ENCODE data around the gene SYT9. TPM values are rescaled to one million over a fixed set of nuclear protein-coding genes. Genes with fewer than 3 reads are reported as not detected.

The SYT9 gene
- total and polyA plus RNA-seq, 4 experiments from 2014 or later = not detected

DNA sequence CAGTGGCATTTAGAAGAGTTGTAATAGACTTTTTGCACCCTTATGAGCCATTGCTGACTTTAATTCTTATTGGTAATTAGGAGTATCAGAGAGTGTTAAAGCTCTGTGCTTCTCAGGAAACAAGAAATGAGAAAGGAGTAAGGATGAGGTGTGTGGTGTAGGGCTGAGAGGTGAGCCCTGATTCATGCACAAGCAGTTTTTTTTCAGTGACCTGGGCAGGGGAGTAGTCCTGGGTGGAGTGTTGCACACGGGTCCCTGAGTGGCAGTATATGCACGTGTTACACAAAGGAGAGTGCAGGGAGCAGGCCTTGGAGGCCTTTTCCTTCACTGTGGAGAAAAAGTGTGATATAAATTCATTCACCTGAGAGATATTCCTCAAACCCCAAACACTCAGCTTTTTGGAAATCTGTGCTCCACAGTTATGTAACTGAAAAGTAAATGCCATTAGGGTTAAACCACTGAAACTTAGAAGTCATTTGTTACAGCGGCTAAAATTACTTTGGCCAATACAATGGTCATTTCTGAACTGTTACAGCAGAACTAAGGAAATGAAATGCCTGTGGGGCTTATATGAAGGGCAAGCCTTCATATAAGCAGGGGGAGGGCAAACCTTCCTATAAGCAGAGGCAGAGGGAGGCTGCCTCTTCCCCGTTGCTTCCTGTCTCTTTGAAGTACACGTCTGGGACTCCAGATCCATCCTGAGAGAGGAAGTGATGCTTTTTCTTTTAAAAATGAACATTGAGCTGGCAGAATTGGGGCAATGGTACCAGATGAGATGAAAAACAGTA is 171.0 kb downstream of the SYT9 start:
- no peaks in the 10 kb centered on the region for H3K36me3 ChIP-seq (ENCODE audit: insufficient read depth, low read length)
- peak overlapping the region in 6 of 8 donors; percentile 17 to 40 (median 34) for H3K4me3 Mint-ChIP-seq

DNA sequence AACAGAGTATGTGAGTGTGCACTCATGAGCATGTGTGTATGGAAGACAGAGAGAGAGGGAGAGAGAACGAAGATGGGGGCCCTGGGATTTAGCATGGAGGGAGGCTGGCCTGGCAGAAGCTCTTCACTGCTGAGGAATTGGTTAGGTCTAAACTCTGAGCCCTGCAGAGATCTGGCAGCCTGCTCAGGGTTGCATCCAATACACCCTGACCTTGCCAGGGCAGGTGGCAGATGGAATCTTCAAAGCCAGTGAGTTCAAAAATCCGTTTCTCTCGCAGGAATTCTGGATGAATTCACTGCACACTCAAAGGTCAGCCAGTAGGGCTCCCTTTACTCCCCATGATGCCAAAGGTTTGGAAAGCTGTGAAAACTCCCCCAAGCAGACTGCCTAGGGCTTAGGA is 172.2 kb downstream of the SYT9 start:
- Histone ChIP-seq H3K4me1 (ENCODE audit: insufficient read depth, low read length) (peaks cover 13% of the 10 kb centered on the region), H3K36me3 (ENCODE audit: insufficient read depth, low read length) (no peaks in the 10 kb centered on the region), H3K9me3 (ENCODE audit: control insufficient read depth in 1 of 2, low read length in 2 of 2) (no peaks in the 10 kb centered on the region), H3K27ac (ENCODE audit: low read depth, low read length) (no peak overlapping the region), H3K27me3 (ENCODE audit: insufficient read depth, low read length) (no peaks in the 10 kb centered on the region), H3K4me3 (ENCODE audit: low read length in 2 of 2) (no peak overlapping the region)
- Mint-ChIP-seq H3K36me3 (no peaks in the 10 kb centered on the region), H3K27me3 (peaks cover 0 to 2% of the 10 kb centered on the region in 2 donors), H3K4me1 (peaks cover 12 to 23% (median 17%) of the 10 kb centered on the region in 4 donors), H3K4me3 (no peak overlapping the region), H3K9me3 (no peaks in the 10 kb centered on the region), H3K27ac (no peak overlapping the region)
- ChIA-PET POLR2A (ENCODE audit: partially characterized antibody) (no interaction called here), CTCF (ENCODE audit: partially characterized antibody) (interaction anchor here (2.9 kb wide), 1 partner anchor 18 kb away, joined by 12 read pairs; no protein-coding TSS in a partner anchor)
- DNase-seq = no peak
- intact Hi-C loops (cut with micrococcal nuclease) = no loop called here

More for the DNA sequence above, 171.0 kb downstream of the SYT9 start:
- no peaks in the 10 kb centered on the region for H3K36me3 Mint-ChIP-seq
- Histone ChIP-seq H3K4me1 (ENCODE audit: insufficient read depth, low read length) (peaks cover 13% of the 10 kb centered on the region), H3K27me3 (ENCODE audit: insufficient read depth, low read length) (no peaks in the 10 kb centered on the region), H3K4me3 (ENCODE audit: low read length in 2 of 2) (no peak overlapping the region), H3K27ac (ENCODE audit: low read depth, low read length) (no peak overlapping the region), H3K9me3 (ENCODE audit: control insufficient read depth in 1 of 2, low read length in 2 of 2) (no peaks in the 10 kb centered on the region)
- H3K27ac Mint-ChIP-seq = peak overlapping the region in 6 of 7 donors; percentile 2 to 82 (median 35)
- peaks cover 0 to 3% of the 10 kb centered on the region in 2 donors for H3K27me3 Mint-ChIP-seq
- CTCF ChIA-PET (ENCODE audit: partially characterized antibody) = interaction anchor here (1.0 to 2.9 kb wide), 2 partner anchors 16 to 19 kb away, joined by 4 to 12 read pairs; no protein-coding TSS in a partner anchor
- H3K9me3 Mint-ChIP-seq = no peaks in the 10 kb centered on the region
- POLR2A ChIA-PET (ENCODE audit: partially characterized antibody) = no interaction called here
- H3K4me1 Mint-ChIP-seq = peaks cover 12 to 23% (median 17%) of the 10 kb centered on the region in 4 donors
- peak in 2 of 5 donors; percentile 5 to 6 for DNase-seq
- intact Hi-C loops (cut with micrococcal nuclease) = no loop called here

DNA sequence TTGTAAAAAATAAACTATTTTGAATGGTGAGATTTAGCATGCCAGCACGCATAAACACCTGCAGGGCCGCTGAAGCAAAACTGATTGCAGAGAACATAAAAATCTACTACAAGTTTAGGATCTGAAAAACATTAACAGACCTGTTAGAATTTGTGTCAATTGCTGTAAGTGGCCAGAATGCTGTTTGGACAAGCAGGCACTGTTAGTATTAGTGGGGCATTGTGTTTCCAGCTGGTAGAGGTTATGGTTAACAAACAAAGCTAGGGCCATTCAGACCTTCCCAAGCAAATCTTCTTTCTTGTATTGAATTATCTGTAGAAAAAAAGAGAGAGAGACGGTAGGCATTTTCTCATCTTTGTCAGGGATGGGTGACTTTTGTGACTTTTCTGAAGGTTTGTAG is 176.0 kb downstream of the SYT9 start:
- H3K36me3 ChIP-seq (ENCODE audit: insufficient read depth, low read length) = no peaks in the 10 kb centered on the region
- H3K4me1 ChIP-seq (ENCODE audit: insufficient read depth, low read length) = peaks cover 8% of the 10 kb centered on the region
- intact Hi-C loops (cut with micrococcal nuclease) = no loop called here
- no peak for DNase-seq
- H3K27me3 Mint-ChIP-seq = peaks cover 0 to 2% of the 10 kb centered on the region in 2 donors
- no peaks in the 10 kb centered on the region for H3K27me3 ChIP-seq (ENCODE audit: insufficient read depth, low read length)
- no peak overlapping the region for H3K27ac Mint-ChIP-seq
- no peak overlapping the region for H3K4me3 Mint-ChIP-seq
- H3K4me1 Mint-ChIP-seq = peaks cover 8 to 13% (median 9%) of the 10 kb centered on the region in 4 donors
- H3K27ac ChIP-seq (ENCODE audit: low read depth, low read length) = no peak overlapping the region
- H3K9me3 ChIP-seq (ENCODE audit: control insufficient read depth in 1 of 2, low read length in 2 of 2) = no peaks in the 10 kb centered on the region
- ChIA-PET POLR2A (ENCODE audit: partially characterized antibody) (no interaction called here), CTCF (ENCODE audit: partially characterized antibody) (interaction anchor here (1.6 kb wide), 1 partner anchor 14 kb away, joined by 4 read pairs; no protein-coding TSS in a partner anchor)
- H3K9me3 Mint-ChIP-seq = peaks cover 0 to 4% (median 0%) of the 10 kb centered on the region in 8 donors
- H3K4me3 ChIP-seq (ENCODE audit: low read length in 2 of 2) = no peak overlapping the region
- H3K36me3 Mint-ChIP-seq = no peaks in the 10 kb centered on the region

GRCh38 chr11:7428196-7428595 is 176.5 kb downstream of the SYT9 start:
- Mint-ChIP-seq H3K4me1 (peaks cover 4 to 9% (median 5%) of the 10 kb centered on the region in 4 donors), H3K9me3 (peaks cover 0 to 4% (median 0%) of the 10 kb centered on the region in 8 donors)
- CTCF ChIA-PET (ENCODE audit: partially characterized antibody) = interaction anchor here (2.2 kb wide), 1 partner anchor 13 kb away, joined by 13 read pairs; no protein-coding TSS in a partner anchor

DNA sequence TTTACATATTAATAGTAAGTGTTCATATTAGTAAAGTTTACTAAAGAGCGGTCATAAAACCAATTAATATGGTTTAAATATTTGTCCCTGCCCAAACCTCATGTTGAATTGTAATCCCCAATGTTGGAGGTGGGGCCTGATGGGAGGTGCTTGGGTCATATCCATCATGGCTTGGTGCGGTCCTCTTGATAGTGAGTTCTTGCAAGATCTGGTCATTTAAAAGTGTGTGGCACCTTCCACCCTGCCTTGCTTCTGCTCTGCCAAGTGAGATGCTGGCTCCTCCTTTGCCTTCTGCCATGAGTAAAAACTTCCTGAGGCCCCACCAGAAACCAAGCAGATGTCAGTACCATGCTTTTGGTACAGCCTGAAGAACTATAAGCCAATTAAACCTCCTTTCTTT is 178.8 kb downstream of the SYT9 start:
- H3K27me3 Mint-ChIP-seq = peaks cover 0 to 2% of the 10 kb centered on the region in 2 donors
- H3K36me3 ChIP-seq (ENCODE audit: insufficient read depth, low read length) = no peaks in the 10 kb centered on the region
- H3K27ac Mint-ChIP-seq = no peak overlapping the region
- H3K4me3 Mint-ChIP-seq = no peak overlapping the region
- no peaks in the 10 kb centered on the region for H3K4me1 ChIP-seq (ENCODE audit: insufficient read depth, low read length)
- no peaks in the 10 kb centered on the region for H3K9me3 ChIP-seq (ENCODE audit: control insufficient read depth in 1 of 2, low read length in 2 of 2)
- H3K36me3 Mint-ChIP-seq = no peaks in the 10 kb centered on the region
- POLR2A ChIA-PET (ENCODE audit: partially characterized antibody) = no interaction called here
- peaks cover 0 to 4% (median 1%) of the 10 kb centered on the region in 4 donors for H3K4me1 Mint-ChIP-seq
- CTCF ChIA-PET (ENCODE audit: partially characterized antibody) = no interaction called here
- intact Hi-C loops (cut with micrococcal nuclease) = no loop called here
- no peaks in the 10 kb centered on the region for H3K27me3 ChIP-seq (ENCODE audit: insufficient read depth, low read length)
- H3K4me3 ChIP-seq (ENCODE audit: low read length in 2 of 2) = no peak overlapping the region
- H3K27ac ChIP-seq (ENCODE audit: low read depth, low read length) = no peak overlapping the region
- peaks cover 0 to 4% (median 0%) of the 10 kb centered on the region in 8 donors for H3K9me3 Mint-ChIP-seq
- DNase-seq = no peak

More at GRCh38 chr11:7428196-7428595, 176.5 kb downstream of the SYT9 start:
- H3K27ac ChIP-seq (ENCODE audit: low read depth, low read length) = no peak overlapping the region
- no peaks in the 10 kb centered on the region for H3K36me3 ChIP-seq (ENCODE audit: insufficient read depth, low read length)
- Mint-ChIP-seq H3K36me3 (no peaks in the 10 kb centered on the region), H3K4me3 (no peak overlapping the region), H3K27me3 (peaks cover 0 to 2% of the 10 kb centered on the region in 2 donors), H3K27ac (no peak overlapping the region)
- no peak for DNase-seq
- H3K9me3 ChIP-seq (ENCODE audit: control insufficient read depth in 1 of 2, low read length in 2 of 2) = no peaks in the 10 kb centered on the region
- peaks cover 3% of the 10 kb centered on the region for H3K4me1 ChIP-seq (ENCODE audit: insufficient read depth, low read length)
- no peak overlapping the region for H3K4me3 ChIP-seq (ENCODE audit: low read length in 2 of 2)
- intact Hi-C loops (cut with micrococcal nuclease) = no loop called here
- no peaks in the 10 kb centered on the region for H3K27me3 ChIP-seq (ENCODE audit: insufficient read depth, low read length)
- POLR2A ChIA-PET (ENCODE audit: partially characterized antibody) = no interaction called here

DNA sequence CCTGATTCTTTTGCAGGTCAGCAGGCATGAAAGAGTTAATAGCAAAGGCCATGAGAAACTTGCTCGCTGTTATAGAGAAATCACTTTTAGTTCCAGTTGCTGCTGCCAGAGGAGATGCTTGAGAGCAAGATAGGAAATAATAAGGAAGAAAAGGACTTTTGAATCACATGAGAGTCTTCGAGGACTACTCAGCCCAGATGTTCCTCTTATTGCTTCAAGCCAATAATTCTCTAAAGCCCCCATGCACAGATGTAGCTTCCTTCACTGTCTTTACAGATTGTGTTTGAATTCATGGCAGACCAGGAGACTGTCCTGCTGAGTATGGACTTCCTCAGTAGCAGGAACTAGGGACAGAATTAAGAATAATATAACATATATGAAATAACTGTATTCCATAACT is 183.5 kb downstream of the SYT9 start:
- no peaks in the 10 kb centered on the region for H3K9me3 ChIP-seq (ENCODE audit: control insufficient read depth in 1 of 2, low read length in 2 of 2)
- H3K4me1 Mint-ChIP-seq = peaks cover 12 to 24% (median 17%) of the 10 kb centered on the region in 4 donors
- CTCF ChIA-PET (ENCODE audit: partially characterized antibody) = interaction anchor here (1.1 to 1.6 kb wide), 4 partner anchors 78 to 622 kb away, joined by 3 to 7 read pairs (median 4); partner anchors contain the start of gene PPFIBP2
- no peak overlapping the region for H3K4me3 ChIP-seq (ENCODE audit: low read length in 2 of 2)
- H3K36me3 Mint-ChIP-seq = no peaks in the 10 kb centered on the region
- H3K27ac Mint-ChIP-seq = peak overlapping the region in 2 of 7 donors; percentile 10 to 62
- no peak overlapping the region for H3K27ac ChIP-seq (ENCODE audit: low read depth, low read length)
- H3K27me3 ChIP-seq (ENCODE audit: insufficient read depth, low read length) = no peaks in the 10 kb centered on the region
- DNase-seq = no peak
- POLR2A ChIA-PET (ENCODE audit: partially characterized antibody) = no interaction called here
- H3K27me3 Mint-ChIP-seq = no peaks in the 10 kb centered on the region
- peaks cover 0 to 4% (median 0%) of the 10 kb centered on the region in 8 donors for H3K9me3 Mint-ChIP-seq
- H3K4me3 Mint-ChIP-seq = no peak overlapping the region
- peaks cover 15% of the 10 kb centered on the region for H3K4me1 ChIP-seq (ENCODE audit: insufficient read depth, low read length)
- intact Hi-C loops (cut with micrococcal nuclease) = no loop called here
- no peaks in the 10 kb centered on the region for H3K36me3 ChIP-seq (ENCODE audit: insufficient read depth, low read length)

- H3K27me3 Mint-ChIP-seq = no peaks in the 10 kb centered on the region
- intact Hi-C loops (cut with micrococcal nuclease) = no loop called here
- DNase-seq = no peak
- peaks cover 15% of the 10 kb centered on the region for H3K4me1 ChIP-seq (ENCODE audit: insufficient read depth, low read length)
- H3K4me3 Mint-ChIP-seq = peak overlapping the region in 6 of 8 donors; percentile 70 to 83 (median 82)
- no peak overlapping the region for H3K27ac ChIP-seq (ENCODE audit: low read depth, low read length)
- POLR2A ChIA-PET (ENCODE audit: partially characterized antibody) = interaction anchor here (0.6 to 1.3 kb wide), 3 partner anchors 78 to 723 kb away, joined by 3 to 4 read pairs (median 3); partner anchors contain the start of gene PPFIBP2
- CTCF ChIA-PET (ENCODE audit: partially characterized antibody) = interaction anchor here (1.2 to 1.7 kb wide), 7 partner anchors 9 to 623 kb away, joined by 3 to 9 read pairs (median 4); partner anchors contain the start of gene PPFIBP2
- H3K36me3 ChIP-seq (ENCODE audit: insufficient read depth, low read length) = no peaks in the 10 kb centered on the region
- no peaks in the 10 kb centered on the region for H3K36me3 Mint-ChIP-seq
- no peaks in the 10 kb centered on the region for H3K9me3 ChIP-seq (ENCODE audit: control insufficient read depth in 1 of 2, low read length in 2 of 2)
- H3K27ac Mint-ChIP-seq = peak overlapping the region in 6 of 7 donors; percentile 45 to 94 (median 87)
- peaks cover 12 to 24% (median 17%) of the 10 kb centered on the region in 4 donors for H3K4me1 Mint-ChIP-seq
- H3K27me3 ChIP-seq (ENCODE audit: insufficient read depth, low read length) = no peaks in the 10 kb centered on the region
- H3K4me3 ChIP-seq (ENCODE audit: low read length in 2 of 2) = no peak overlapping the region
- peaks cover 0 to 2% (median 0%) of the 10 kb centered on the region in 8 donors for H3K9me3 Mint-ChIP-seq
Observed at GRCh38 chr11:7436146-7436545, 184.4 kb downstream of the SYT9 start.
